Breast epithelium (tissue), 4 donors: Measurements from ENCODE around the gene HOXC13. TPM values are rescaled to one million over a fixed set of nuclear protein-coding genes. Genes with fewer than 3 reads are reported as not detected.

Source experiments
- DNase-seq, 2 donors: peaks; one replicate each; pipeline ENCODE4 v3.0.0-alpha.2; 2019; ENCODE audit warnings: low spot score in 2 of 2
- H3K27ac ChIP-seq, 2 donors: fragments of 200-600 bp; sonication (generic) in 1 of 2; one replicate each; pipeline ENCODE4 v1.5.1; 2016 to 2019; ENCODE audit warnings: mild to moderate bottlenecking in 1 of 2
- H3K27me3 ChIP-seq, 2 donors: fragments of 200-600 bp; sonication (generic) in 1 of 2; one replicate each; pipeline versions ENCODE4 v1.5.1 to v1.6.0; 2017 to 2019; ENCODE audit warnings: control low read depth in 1 of 2, mild to moderate bottlenecking in 1 of 2
- H3K36me3 ChIP-seq: fragments of 200-600 bp; one replicate; pipeline ENCODE4 v1.5.1; 2019
- H3K4me1 ChIP-seq, 2 donors: fragments of 200-600 bp; sonication (generic); one replicate each; pipeline ENCODE4 v1.5.1; 2016 to 2019; ENCODE audit warnings: control low read depth in 1 of 2
- H3K4me3 ChIP-seq, 3 donors: fragments of 200-600 bp; sonication (generic); 1 replicate in 2 of 3; 2 replicates in 1 of 3; pipeline ENCODE4 v1.5.1; 2016 to 2019; ENCODE audit warnings: mild to moderate bottlenecking in 3 of 3, moderate library complexity in 2 of 3
- H3K9me3 ChIP-seq, 2 donors: fragments of 200-600 bp; sonication (generic) in 1 of 2; one replicate each; pipeline ENCODE4 v1.5.1; 2016 to 2019; ENCODE audit warnings: control low read depth in 1 of 2
- POLR2A ChIP-seq: fragments of 450-650 bp; IDR thresholded peaks from one replicate; pipeline ENCODE4 v1.6.1; 2016; ENCODE audit warnings: antibody characterized with exemption, mild to moderate bottlenecking, moderate library complexity
- POLR2AphosphoS5 ChIP-seq, 3 donors: sonication (generic); formaldehyde crosslinking; IDR thresholded peaks; one replicate each; pipeline ENCODE4 v1.6.1; 2017; ENCODE audit warnings: antibody characterized with exemption in 3 of 3
- intact Hi-C: fragments of 100-400 bp; cut with DNase I; formaldehyde crosslinking; loops from one replicate; pipeline ENCODE4 v1.15.1; 2023; ENCODE audit warnings: low total_unique reads
- total RNA-seq, 3 donors: library from RNA; depleted of rRNA; stranded (reverse); fragments of >200 nt; gene quantifications; one replicate each; pipeline ENCODE4 v1.1.0, GENCODE V29; 2016
- TF ChIP-seq, protein P1 (sequence below), 3 donors: fragments of 450-650 bp; IDR thresholded peaks; one replicate each; pipeline ENCODE4 v1.5.1; 2016 to 2017; ENCODE audit warnings: antibody characterized with exemption in 3 of 3, mild to moderate bottlenecking in 3 of 3, moderate library complexity in 3 of 3

The HOXC13 gene
- total RNA-seq, 3 donors from 2014 or later, result 0.98 to 1.0 TPM; not detected in 1

DNA sequence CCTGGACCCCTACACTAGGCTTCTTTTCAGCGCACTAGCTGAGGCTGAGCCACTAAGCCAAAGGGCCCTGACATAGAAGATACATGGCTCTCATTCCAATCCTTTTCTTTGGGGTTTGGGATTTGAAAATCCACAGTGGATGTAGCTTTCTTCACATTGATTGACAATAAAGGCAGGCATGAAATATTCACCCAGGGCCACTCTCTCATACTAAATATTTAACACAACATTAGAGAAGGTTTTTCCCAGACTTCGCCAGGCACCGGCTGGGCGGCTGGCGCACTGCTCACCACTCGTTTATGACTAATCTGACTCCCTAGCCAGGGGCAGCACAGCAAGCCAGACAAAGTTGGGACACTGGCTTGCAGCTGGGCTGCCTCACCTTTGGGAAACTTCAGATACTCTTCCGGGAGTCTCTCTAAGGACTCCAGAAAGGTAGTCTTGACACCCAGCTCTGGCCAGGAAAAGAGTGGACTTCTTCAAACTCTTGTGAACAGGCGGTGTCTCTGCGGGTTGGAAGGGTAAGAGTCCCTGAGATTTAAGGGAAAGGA is 33.6 kb downstream of the HOXC13 start:
- Histone ChIP-seq H3K27me3 (peaks cover 11 to 100% of the 10 kb centered on the region in 2 donors), H3K4me1 (peaks cover 0 to 8% of the 10 kb centered on the region in 2 donors), H3K27ac (no peak overlapping the region), H3K4me3 (peak overlapping the region in 1 of 3 donors; percentile 46), H3K36me3 (no peaks in the 10 kb centered on the region), H3K9me3 (no peaks in the 10 kb centered on the region)
- TF ChIP-seq, protein P1, sequence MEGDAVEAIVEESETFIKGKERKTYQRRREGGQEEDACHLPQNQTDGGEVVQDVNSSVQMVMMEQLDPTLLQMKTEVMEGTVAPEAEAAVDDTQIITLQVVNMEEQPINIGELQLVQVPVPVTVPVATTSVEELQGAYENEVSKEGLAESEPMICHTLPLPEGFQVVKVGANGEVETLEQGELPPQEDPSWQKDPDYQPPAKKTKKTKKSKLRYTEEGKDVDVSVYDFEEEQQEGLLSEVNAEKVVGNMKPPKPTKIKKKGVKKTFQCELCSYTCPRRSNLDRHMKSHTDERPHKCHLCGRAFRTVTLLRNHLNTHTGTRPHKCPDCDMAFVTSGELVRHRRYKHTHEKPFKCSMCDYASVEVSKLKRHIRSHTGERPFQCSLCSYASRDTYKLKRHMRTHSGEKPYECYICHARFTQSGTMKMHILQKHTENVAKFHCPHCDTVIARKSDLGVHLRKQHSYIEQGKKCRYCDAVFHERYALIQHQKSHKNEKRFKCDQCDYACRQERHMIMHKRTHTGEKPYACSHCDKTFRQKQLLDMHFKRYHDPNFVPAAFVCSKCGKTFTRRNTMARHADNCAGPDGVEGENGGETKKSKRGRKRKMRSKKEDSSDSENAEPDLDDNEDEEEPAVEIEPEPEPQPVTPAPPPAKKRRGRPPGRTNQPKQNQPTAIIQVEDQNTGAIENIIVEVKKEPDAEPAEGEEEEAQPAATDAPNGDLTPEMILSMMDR (IDR thresholded peaks at IDR 0.05), result no peak
- TF ChIP-seq POLR2A (no peak), POLR2AphosphoS5 (IDR thresholded peaks at IDR 0.05) (no peak)
- DNase-seq, result no peak
- intact Hi-C loops, result no loop called here

DNA sequence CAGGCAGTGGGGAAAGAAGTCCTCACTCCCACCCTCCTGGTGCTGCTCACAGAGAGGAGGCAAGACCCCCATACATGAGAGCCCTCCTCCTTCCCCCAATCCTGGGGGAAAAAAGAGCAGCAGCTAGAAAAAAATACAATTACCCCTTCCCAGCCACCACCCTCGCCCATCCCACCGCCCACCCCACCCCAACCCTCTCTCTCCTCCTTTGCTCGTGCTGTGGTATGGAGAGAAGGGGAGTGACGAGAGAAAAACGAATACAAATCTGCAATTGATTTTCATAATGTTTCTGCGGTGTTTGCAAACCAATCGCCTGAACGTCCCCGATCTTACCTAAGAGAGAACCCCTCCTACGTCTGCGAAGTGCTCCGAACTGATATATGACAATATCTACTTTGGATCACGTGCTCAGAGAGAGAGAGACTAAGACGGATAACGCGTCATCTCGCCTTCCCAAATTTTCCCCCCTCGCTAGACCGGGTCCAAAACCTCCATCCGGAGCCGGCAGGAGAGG is 34.1 kb downstream of the HOXC13 start, which contains the start of gene HOXC11:
Gene HOXC11 (plus strand): TSS at position 405 of the 514 bp plus-strand sequence. CDS start 116 bp downstream, outside the sequence.
- Histone ChIP-seq H3K9me3 (no peaks in the 10 kb centered on the region), H3K4me3 (peak within 1 kb of the TSS; percentile 42 to 65 (median 46)), H3K36me3 (no peaks in the 10 kb centered on the region), H3K27me3 (peaks cover 11 to 100% of the 10 kb centered on the region in 2 donors), H3K4me1 (peaks cover 0 to 8% of the 10 kb centered on the region in 2 donors), H3K27ac (peak within 1 kb of the TSS in 1 of 2 donors; percentile 25)
- intact Hi-C loops, result no loop called here
- DNase-seq, result no peak
- TF ChIP-seq POLR2AphosphoS5 (IDR thresholded peaks at IDR 0.05), result no peak

DNA sequence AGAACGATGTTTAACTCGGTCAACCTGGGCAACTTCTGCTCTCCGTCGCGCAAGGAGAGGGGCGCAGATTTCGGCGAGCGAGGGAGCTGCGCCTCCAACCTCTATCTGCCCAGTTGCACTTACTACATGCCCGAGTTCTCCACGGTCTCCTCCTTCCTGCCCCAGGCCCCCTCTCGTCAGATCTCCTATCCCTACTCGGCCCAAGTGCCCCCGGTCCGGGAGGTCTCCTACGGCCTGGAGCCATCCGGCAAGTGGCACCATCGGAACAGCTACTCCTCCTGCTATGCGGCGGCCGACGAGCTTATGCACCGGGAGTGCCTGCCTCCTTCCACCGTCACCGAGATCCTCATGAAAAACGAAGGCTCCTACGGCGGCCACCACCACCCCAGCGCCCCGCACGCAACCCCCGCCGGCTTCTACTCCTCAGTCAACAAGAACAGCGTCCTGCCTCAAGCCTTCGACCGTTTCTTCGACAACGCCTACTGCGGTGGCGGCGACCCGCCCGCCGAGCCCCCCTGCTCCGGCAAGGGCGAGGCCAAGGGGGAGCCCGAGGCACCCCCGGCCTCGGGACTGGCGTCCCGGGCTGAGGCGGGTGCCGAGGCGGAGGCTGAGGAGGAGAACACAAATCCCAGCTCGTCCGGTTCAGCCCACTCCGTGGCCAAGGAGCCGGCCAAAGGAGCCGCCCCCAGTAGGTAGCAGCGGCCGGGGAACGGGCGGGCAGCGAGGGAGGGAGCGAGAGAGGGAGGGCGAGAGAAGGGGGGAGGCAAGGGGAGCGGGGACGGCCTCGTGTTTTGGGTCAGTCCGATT is 34.8 kb downstream of the HOXC13 start:
- Histone ChIP-seq H3K4me1 (peaks cover 0 to 8% of the 10 kb centered on the region in 2 donors), H3K9me3 (no peaks in the 10 kb centered on the region), H3K27me3 (peaks cover 11 to 99% of the 10 kb centered on the region in 2 donors), H3K36me3 (no peaks in the 10 kb centered on the region), H3K27ac (peak overlapping the region in 1 of 2 donors; percentile 25), H3K4me3 (peak overlapping the region; percentile 42 to 65 (median 46))
- intact Hi-C loops, result no loop called here
- no peak for DNase-seq
- TF ChIP-seq POLR2AphosphoS5 (IDR thresholded peaks at IDR 0.05) (no peak), POLR2A (no peak)
- TF ChIP-seq, protein P1 (IDR thresholded peaks at IDR 0.05), result no peak

DNA sequence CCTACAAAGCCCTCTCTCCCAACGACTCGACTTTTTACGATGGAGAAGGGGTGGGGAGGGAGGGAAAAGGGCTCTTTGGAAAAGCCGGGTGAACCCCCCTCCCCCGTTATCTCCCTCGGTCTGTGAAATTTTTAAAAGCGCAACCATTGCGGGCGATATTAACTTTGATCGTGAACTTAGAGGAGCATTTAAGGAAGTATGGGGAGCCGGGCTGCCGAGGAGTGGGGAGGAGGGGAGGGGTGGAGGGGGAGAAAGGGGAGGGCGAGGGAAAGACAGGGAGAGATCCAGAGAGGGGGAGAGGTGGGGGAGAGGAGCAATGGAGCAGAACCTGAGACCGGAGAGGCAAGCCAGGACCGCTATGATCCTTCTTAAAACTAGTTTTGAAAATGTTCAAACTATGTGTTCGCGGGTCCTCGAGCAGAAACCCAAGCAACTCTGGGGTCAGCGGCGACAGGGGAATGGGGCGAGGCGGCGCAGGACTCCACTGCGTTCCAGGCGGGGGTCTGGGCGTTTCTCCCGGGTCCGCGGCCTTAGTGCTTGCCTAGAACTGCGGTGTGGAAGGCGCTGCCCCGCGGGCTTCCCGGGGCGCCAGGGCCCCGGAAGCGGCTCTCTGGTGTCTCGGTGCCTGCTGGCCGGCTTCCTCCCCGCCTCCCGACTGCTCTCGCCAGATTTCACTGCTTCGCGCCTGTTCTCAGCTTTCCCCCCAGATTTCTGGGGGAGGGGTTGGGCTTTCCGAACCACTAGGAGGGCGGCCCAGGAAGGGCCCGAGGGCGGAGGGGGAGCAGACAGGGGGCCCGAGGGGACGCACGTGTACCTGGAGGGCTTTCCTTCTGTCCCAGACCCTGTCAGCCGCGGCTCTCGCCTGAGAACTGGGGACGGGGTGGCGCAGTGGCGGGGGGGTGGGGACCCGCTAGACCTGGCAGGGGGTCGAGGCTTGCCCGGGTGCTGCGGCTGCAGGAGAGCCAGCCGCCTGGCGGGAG is 35.7 kb downstream of the HOXC13 start, which contains the start of gene HOTAIR:
Gene HOTAIR (minus strand): TSS at position 871 of the 980 bp plus-strand sequence.
- Histone ChIP-seq H3K27ac (peak within 1 kb of the TSS in 1 of 2 donors; percentile 25), H3K27me3 (peaks cover 11 to 97% of the 10 kb centered on the region in 2 donors), H3K9me3 (no peaks in the 10 kb centered on the region), H3K4me1 (peaks cover 0 to 8% of the 10 kb centered on the region in 2 donors), H3K36me3 (no peaks in the 10 kb centered on the region), H3K4me3 (peak within 1 kb of the TSS; percentile 42 to 65 (median 46))
- TF ChIP-seq POLR2AphosphoS5 (IDR thresholded peaks at IDR 0.05), result no peak
- TF ChIP-seq POLR2A, result no peak
- TF ChIP-seq, protein P1 (IDR thresholded peaks at IDR 0.05), result no peak
- no peak for DNase-seq
- intact Hi-C loops, result no loop called here

DNA sequence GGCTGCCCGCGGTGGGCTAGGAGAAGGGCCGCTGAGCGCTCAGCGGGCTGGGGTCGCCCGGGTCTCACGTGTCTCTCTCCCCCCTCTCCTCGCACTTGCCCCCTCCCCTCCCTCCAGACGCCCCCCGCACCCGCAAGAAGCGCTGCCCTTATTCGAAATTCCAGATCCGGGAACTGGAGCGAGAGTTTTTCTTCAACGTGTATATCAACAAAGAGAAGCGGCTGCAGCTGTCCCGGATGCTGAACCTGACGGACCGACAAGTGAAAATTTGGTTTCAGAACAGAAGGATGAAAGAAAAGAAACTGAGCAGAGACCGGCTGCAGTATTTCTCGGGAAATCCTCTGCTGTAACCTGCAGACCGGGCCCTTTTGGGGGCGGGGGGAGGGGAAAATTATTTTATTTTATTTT is 36.4 kb downstream of the HOXC13 start:
- H3K4me1 ChIP-seq, result peaks cover 0 to 8% of the 10 kb centered on the region in 2 donors
- peak overlapping the region in 1 of 2 donors; percentile 25 for H3K27ac ChIP-seq
- intact Hi-C loops, result no loop called here
- TF ChIP-seq POLR2AphosphoS5 (IDR thresholded peaks at IDR 0.05) (no peak), POLR2A (no peak)
- TF ChIP-seq, protein P1 (IDR thresholded peaks at IDR 0.05), result no peak
- H3K4me3 ChIP-seq, result peak overlapping the region; percentile 42 to 65 (median 46)
- peaks cover 11 to 95% of the 10 kb centered on the region in 2 donors for H3K27me3 ChIP-seq
- H3K9me3 ChIP-seq, result no peaks in the 10 kb centered on the region
- H3K36me3 ChIP-seq, result no peaks in the 10 kb centered on the region
- no peak for DNase-seq
